ENCODE data around the gene ATP1B2. TPM values are rescaled to one million over a fixed set of nuclear protein-coding genes. Genes with fewer than 3 reads are reported as not detected.

The ATP1B2 gene
- total RNA-seq, 1 experiment from 2014 or later = not detected

GRCh38 chr17:7687072-7687907 is 36.6 kb downstream of the ATP1B2 start, which contains the start of gene TP53:
Gene TP53, minus strand, starts transcription at chr17:7687490. Its CDS starts 10,896 bp downstream, at chr17:7676594.
- Mint-ChIP-seq H3K4me1 (ENCODE audit: low read depth, unreplicated experiment) (no peaks in the 10 kb centered on the region), H3K4me3 (ENCODE audit: low read depth, unreplicated experiment) (peak within 1 kb of the TSS; percentile 86), H3K27me3 (ENCODE audit: unreplicated experiment) (no peaks in the 10 kb centered on the region), H3K36me3 (ENCODE audit: insufficient read depth, unreplicated experiment) (peaks cover 50% of the 10 kb centered on the region), H3K9me3 (ENCODE audit: low read depth, unreplicated experiment) (no peaks in the 10 kb centered on the region), H3K27ac (ENCODE audit: unreplicated experiment) (peak within 1 kb of the TSS; percentile 99)
- BruUV-seq (replicated peaks) = TSS peak; percentile 71
- DNase-seq = peak; percentile 81
- CTCF ChIA-PET = interaction anchor here (0.6 to 2.2 kb wide), 10 partner anchors 11 to 250 kb away, joined by 3 to 12 read pairs (median 4); partner anchors contain the start of genes CD68, DNAH2, MPDU1 and SAT2
- TF ChIP-seq, protein P1, sequence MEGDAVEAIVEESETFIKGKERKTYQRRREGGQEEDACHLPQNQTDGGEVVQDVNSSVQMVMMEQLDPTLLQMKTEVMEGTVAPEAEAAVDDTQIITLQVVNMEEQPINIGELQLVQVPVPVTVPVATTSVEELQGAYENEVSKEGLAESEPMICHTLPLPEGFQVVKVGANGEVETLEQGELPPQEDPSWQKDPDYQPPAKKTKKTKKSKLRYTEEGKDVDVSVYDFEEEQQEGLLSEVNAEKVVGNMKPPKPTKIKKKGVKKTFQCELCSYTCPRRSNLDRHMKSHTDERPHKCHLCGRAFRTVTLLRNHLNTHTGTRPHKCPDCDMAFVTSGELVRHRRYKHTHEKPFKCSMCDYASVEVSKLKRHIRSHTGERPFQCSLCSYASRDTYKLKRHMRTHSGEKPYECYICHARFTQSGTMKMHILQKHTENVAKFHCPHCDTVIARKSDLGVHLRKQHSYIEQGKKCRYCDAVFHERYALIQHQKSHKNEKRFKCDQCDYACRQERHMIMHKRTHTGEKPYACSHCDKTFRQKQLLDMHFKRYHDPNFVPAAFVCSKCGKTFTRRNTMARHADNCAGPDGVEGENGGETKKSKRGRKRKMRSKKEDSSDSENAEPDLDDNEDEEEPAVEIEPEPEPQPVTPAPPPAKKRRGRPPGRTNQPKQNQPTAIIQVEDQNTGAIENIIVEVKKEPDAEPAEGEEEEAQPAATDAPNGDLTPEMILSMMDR (IDR thresholded peaks at IDR 0.05; ENCODE audit: unreplicated experiment) = no peak
- intact Hi-C loops (cut with micrococcal nuclease; ENCODE audit: unreplicated experiment) = loop anchor here (5.0 to 10.0 kb wide), 3 partner anchors 55 to 332 kb away; partner anchors contain the start of genes KCTD11, SHBG and TMEM95

DNA sequence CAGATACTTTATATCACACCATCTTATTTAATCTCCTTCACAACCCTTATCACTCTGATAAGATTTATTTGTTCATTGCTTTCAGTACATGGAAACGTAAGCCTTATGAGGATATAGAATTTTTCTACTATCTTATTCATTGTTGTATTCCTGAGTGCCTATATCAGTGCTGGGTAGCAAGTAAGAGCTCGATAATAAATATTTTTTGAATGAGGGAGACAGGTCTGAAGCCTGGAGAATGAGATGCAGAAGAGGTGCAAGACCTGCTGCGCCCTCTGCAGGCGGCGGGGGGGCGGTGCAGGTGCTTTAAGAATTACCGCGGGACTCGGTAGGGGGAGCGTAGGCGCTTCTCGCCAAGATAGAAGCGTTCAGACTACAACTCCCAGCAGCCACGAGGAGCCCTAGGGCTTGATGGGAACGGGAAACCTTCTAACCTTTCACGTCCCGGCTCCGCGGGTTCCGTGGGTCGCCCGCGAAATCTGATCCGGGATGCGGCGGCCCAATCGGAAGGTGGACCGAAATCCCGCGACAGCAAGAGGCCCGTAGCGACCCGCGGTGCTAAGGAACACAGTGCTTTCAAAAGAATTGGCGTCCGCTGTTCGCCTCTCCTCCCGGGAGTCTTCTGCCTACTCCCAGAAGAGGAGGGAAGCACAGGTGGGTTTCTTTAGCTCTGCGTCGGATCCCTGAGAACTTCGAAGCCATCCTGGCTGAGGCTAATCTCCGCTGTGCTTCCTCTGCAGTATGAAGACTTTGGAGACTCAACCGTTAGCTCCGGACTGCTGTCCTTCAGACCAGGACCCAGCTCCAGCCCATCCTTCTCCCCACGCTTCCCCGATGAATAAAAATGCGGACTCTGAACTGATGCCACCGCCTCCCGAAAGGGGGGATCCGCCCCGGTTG is 37.4 kb downstream of the ATP1B2 start, which contains the start of gene WRAP53:
Gene WRAP53 (plus strand): TSS at position 570 of the 900 bp plus-strand sequence. CDS start 172 bp downstream, at position 742.
- H3K9me3 Mint-ChIP-seq (ENCODE audit: low read depth, unreplicated experiment) = no peaks in the 10 kb centered on the region
- CTCF ChIA-PET = interaction anchor here (0.6 to 2.2 kb wide), 10 partner anchors 29 to 251 kb away, joined by 3 to 12 read pairs (median 4); partner anchors contain the start of genes CD68, DNAH2, FXR2 and MPDU1
- peak; percentile 91 for DNase-seq
- TF ChIP-seq, protein P1 (IDR thresholded peaks at IDR 0.05; ENCODE audit: unreplicated experiment) = peak; percentile 89
- peak within 1 kb of the TSS; percentile 86 for H3K4me3 Mint-ChIP-seq (ENCODE audit: low read depth, unreplicated experiment)
- BruUV-seq (replicated peaks) = no TSS peak
- H3K27ac Mint-ChIP-seq (ENCODE audit: unreplicated experiment) = peak within 1 kb of the TSS; percentile 99
- intact Hi-C loops (cut with micrococcal nuclease; ENCODE audit: unreplicated experiment) = loop anchor here (2.0 to 10.0 kb wide), 4 partner anchors 56 to 333 kb away; partner anchors contain the start of genes CD68, KCTD11, SHBG and TMEM95
- H3K36me3 Mint-ChIP-seq (ENCODE audit: insufficient read depth, unreplicated experiment) = peaks cover 50% of the 10 kb centered on the region
- H3K4me1 Mint-ChIP-seq (ENCODE audit: low read depth, unreplicated experiment) = no peaks in the 10 kb centered on the region
- no peaks in the 10 kb centered on the region for H3K27me3 Mint-ChIP-seq (ENCODE audit: unreplicated experiment)

GRCh38 chr17:7688808-7689316 is 38.1 kb downstream of the ATP1B2 start:
- CTCF ChIA-PET = interaction anchor here (0.6 to 1.3 kb wide), 3 partner anchors 74 to 130 kb away, joined by 4 to 5 read pairs (median 5); partner anchors contain the start of genes FXR2 and TNFSF13
- BruUV-seq (replicated peaks) = TSS peak; percentile 20
- H3K4me3 Mint-ChIP-seq (ENCODE audit: low read depth, unreplicated experiment) = peak overlapping the region; percentile 86
- peaks cover 45% of the 10 kb centered on the region for H3K36me3 Mint-ChIP-seq (ENCODE audit: insufficient read depth, unreplicated experiment)
- intact Hi-C loops (cut with micrococcal nuclease; ENCODE audit: unreplicated experiment) = loop anchor here (2.0 to 10.0 kb wide), 4 partner anchors 57 to 334 kb away; partner anchors contain the start of genes CD68, KCTD11, SHBG and TMEM95
- no peaks in the 10 kb centered on the region for H3K9me3 Mint-ChIP-seq (ENCODE audit: low read depth, unreplicated experiment)
- no peak overlapping the region for H3K27ac Mint-ChIP-seq (ENCODE audit: unreplicated experiment)
- no peak for DNase-seq
- H3K4me1 Mint-ChIP-seq (ENCODE audit: low read depth, unreplicated experiment) = no peaks in the 10 kb centered on the region
- H3K27me3 Mint-ChIP-seq (ENCODE audit: unreplicated experiment) = no peaks in the 10 kb centered on the region
- TF ChIP-seq, protein P1 (IDR thresholded peaks at IDR 0.05; ENCODE audit: unreplicated experiment) = no peak
